KMS-11 (cell line): ENCODE results near the gene PDCD1LG2.

ENCODE experiments used
- H2AFZ ChIP-seq: fragments of 200-600 bp; sonication (generic); 2 replicates; pipeline ENCODE4 v1.6.1; 2016; ENCODE audit warnings: antibody characterized with exemption, mixed run types, low read depth
- H3K27ac ChIP-seq: fragments of 200-600 bp; sonication (generic); 2 replicates; pipeline ENCODE4 v1.6.1; 2016; ENCODE audit warnings: mild to moderate bottlenecking, mixed run types
- H3K27me3 ChIP-seq: fragments of 200-600 bp; sonication (generic); 2 replicates; pipeline ENCODE4 v1.6.1; 2017; ENCODE audit warnings: mild to moderate bottlenecking, low read depth, mixed run types, moderate library complexity; ENCODE audit not compliant: insufficient read depth
- H3K36me3 ChIP-seq: fragments of 200-600 bp; sonication (generic); 2 replicates; pipeline ENCODE4 v1.6.1; 2017; ENCODE audit warnings: mild to moderate bottlenecking, mixed run types; ENCODE audit not compliant: insufficient read depth
- H3K4me1 ChIP-seq: fragments of 200-600 bp; sonication (generic); 2 replicates; pipeline ENCODE4 v1.6.1; 2016; ENCODE audit warnings: mild to moderate bottlenecking, low read depth, mixed run types; ENCODE audit not compliant: poor library complexity, severe bottlenecking
- H3K4me2 ChIP-seq: fragments of 200-600 bp; sonication (generic); 2 replicates; pipeline ENCODE4 v1.7.0; 2016; ENCODE audit warnings: mild to moderate bottlenecking, mixed run types
- H3K4me3 ChIP-seq: fragments of 200-600 bp; sonication (generic); IDR thresholded peaks from 2 replicates; pipeline ENCODE4 v1.6.1; 2017; ENCODE audit warnings: low read depth, low read length, mixed read lengths; ENCODE audit not compliant: insufficient read depth
- H3K79me2 ChIP-seq: fragments of 200-600 bp; sonication (generic); 2 replicates; pipeline ENCODE4 v1.6.1; 2016; ENCODE audit warnings: low read depth, mixed run types; ENCODE audit not compliant: insufficient read depth
- H3K9ac ChIP-seq: fragments of 200-600 bp; sonication (generic); 2 replicates; pipeline ENCODE4 v1.6.1; 2016; ENCODE audit warnings: mild to moderate bottlenecking, mixed run types
- H4K20me1 ChIP-seq: fragments of 200-600 bp; sonication (generic); 2 replicates; pipeline ENCODE4 v1.6.1; 2016; ENCODE audit warnings: mild to moderate bottlenecking, mixed run types; ENCODE audit not compliant: insufficient read depth
- CTCF ChIP-seq: fragments of 200-600 bp; sonication (generic); conservative IDR thresholded peaks from 2 replicates; pipeline ENCODE4 v1.6.1; 2017; ENCODE audit warnings: low read depth, mild to moderate bottlenecking, antibody characterized with exemption, low read length, moderate library complexity, mixed read lengths

The PDCD1LG2 gene

DNA sequence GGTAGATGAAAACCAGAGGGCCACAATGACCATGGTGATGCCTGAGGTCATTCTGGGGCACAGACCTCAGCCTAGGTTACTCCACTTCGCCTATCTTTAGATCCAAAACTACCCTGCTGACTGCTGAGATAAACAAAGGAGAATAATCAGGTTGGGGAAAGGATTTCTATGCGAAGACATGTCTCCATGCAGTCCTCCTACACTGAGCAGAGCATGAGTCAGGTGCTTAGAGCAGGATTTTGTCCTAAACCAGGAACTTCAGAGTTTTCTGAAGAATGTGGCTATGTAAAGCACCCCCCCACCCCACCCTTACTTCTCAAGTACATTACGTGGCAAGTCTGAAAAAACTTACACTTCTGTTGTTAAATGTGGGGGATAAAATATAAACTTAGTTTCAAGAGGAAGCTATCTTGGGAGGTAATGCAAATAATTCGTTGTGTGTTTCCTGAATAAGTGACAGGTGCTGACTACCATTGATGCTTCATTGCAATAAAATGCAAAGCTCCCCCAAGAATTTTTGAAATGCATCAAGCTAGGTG is 19.4 kb downstream of the PDCD1LG2 start:
- Histone ChIP-seq H3K4me3 (no peak overlapping the region), H2AFZ (no peak overlapping the region), H3K27me3 (no peaks in the 10 kb centered on the region), H3K4me1 (no peaks in the 10 kb centered on the region), H3K36me3 (no peaks in the 10 kb centered on the region), H3K27ac (no peak overlapping the region), H4K20me1 (no peaks in the 10 kb centered on the region), H3K79me2 (no peaks in the 10 kb centered on the region), H3K4me2 (no peak overlapping the region), H3K9ac (no peak overlapping the region)
- no peak for TF ChIP-seq CTCF

- Histone ChIP-seq H3K27ac (no peak overlapping the region), H4K20me1 (no peaks in the 10 kb centered on the region), H2AFZ (no peak overlapping the region), H3K27me3 (no peaks in the 10 kb centered on the region), H3K36me3 (no peaks in the 10 kb centered on the region), H3K4me1 (no peaks in the 10 kb centered on the region), H3K4me2 (no peak overlapping the region), H3K79me2 (no peaks in the 10 kb centered on the region), H3K4me3 (no peak overlapping the region), H3K9ac (no peak overlapping the region)
- no peak for TF ChIP-seq CTCF
These were observed 21.0 kb downstream of the PDCD1LG2 start for GRCh38 chr9:5531101-5531882.

- TF ChIP-seq CTCF, result no peak
- H3K4me1 ChIP-seq, result no peaks in the 10 kb centered on the region
- H3K27ac ChIP-seq, result no peak overlapping the region
These were observed 22.0 kb downstream of the PDCD1LG2 start for GRCh38 chr9:5532306-5532705.

DNA sequence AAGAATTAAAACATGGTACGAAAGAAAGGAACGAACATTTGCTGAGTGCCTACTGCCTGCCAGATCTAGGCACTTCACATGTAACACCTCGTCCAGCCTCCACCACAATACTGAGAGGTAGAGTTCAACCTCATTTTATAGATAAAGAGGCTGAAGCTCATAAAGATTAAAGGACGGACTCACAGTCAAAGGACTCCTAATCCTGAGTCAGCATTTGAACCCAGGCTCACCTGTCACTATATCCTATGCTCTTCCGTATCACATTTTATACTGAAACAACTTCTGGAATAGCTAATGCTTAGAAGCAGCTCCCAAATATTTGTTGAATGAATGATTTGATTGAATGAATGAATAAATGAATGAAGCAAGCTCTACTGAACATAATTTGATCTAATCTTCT is 22.5 kb downstream of the PDCD1LG2 start:
- Histone ChIP-seq H3K4me3 (no peak overlapping the region), H4K20me1 (no peaks in the 10 kb centered on the region), H3K27ac (no peak overlapping the region), H3K4me2 (no peak overlapping the region), H3K79me2 (no peaks in the 10 kb centered on the region), H3K4me1 (no peaks in the 10 kb centered on the region), H2AFZ (no peak overlapping the region), H3K27me3 (no peaks in the 10 kb centered on the region), H3K36me3 (no peaks in the 10 kb centered on the region), H3K9ac (no peak overlapping the region)
- no peak for TF ChIP-seq CTCF

More at GRCh38 chr9:5532306-5532705, 22.0 kb downstream of the PDCD1LG2 start:
- no peaks in the 10 kb centered on the region for H3K36me3 ChIP-seq
- H3K9ac ChIP-seq, result no peak overlapping the region
- H4K20me1 ChIP-seq, result no peaks in the 10 kb centered on the region
- no peak overlapping the region for H2AFZ ChIP-seq
- no peaks in the 10 kb centered on the region for H3K79me2 ChIP-seq
- H3K27me3 ChIP-seq, result no peaks in the 10 kb centered on the region
- no peak overlapping the region for H3K4me3 ChIP-seq
- no peak overlapping the region for H3K4me2 ChIP-seq
